Spinal cord (tissue), 10 donors: ENCODE data around the gene TMEM59. TPM values are rescaled to one million over a fixed set of nuclear protein-coding genes. Genes with fewer than 3 reads are reported as not detected.
"Not testable (repeated sequence)": the region's sequence is repeated elsewhere in the genome, so short reads cannot be mapped to it uniquely, and the experiment has no call there.

Source experiments
- DNase-seq, 6 donors: peaks; one replicate each; pipeline versions ENCODE4 v3.0.0 to v3.0.0-alpha.2; 2013 to 2015; ENCODE audit warnings: low spot score in 6 of 6, low read depth in 4 of 6
- H3K27ac ChIP-seq: one replicate; pipeline ENCODE4 v1.5.1; 2013; ENCODE audit warnings: low read depth, low read length, control low read depth
- H3K27me3 ChIP-seq: one replicate; pipeline ENCODE4 v1.6.1; 2013; ENCODE audit warnings: low read length; ENCODE audit not compliant: control insufficient read depth, insufficient read depth
- H3K36me3 ChIP-seq: one replicate; pipeline ENCODE4 v1.6.1; 2013; ENCODE audit warnings: low read length; ENCODE audit not compliant: control insufficient read depth, insufficient read depth
- H3K4me1 ChIP-seq: one replicate; pipeline ENCODE4 v1.6.1; 2013; ENCODE audit warnings: low read length; ENCODE audit not compliant: control insufficient read depth, insufficient read depth
- H3K4me3 ChIP-seq: one replicate; pipeline ENCODE4 v1.5.1; 2013; ENCODE audit warnings: low read depth, low read length, control low read depth
- H3K9me3 ChIP-seq: one replicate; pipeline ENCODE4 v1.6.1; 2013; ENCODE audit warnings: low read length; ENCODE audit not compliant: control insufficient read depth, insufficient read depth
- WGBS: methylation state at CpG from one replicate; pipeline ENCODE4 v1.1.5; 2013; ENCODE audit warnings: missing lambda C conversion rate; ENCODE audit not compliant: insufficient coverage; 5-methylcytosine and 5-hydroxymethylcytosine counted together
- polyA plus RNA-seq, 2 donors: library from polyadenylated mRNA; unstranded; fragments of 120-200 nt; gene quantifications; one replicate each; pipeline ENCODE4 v1.2.1, GENCODE V29; 2013; ENCODE audit not compliant: insufficient read length in 2 of 2
- total RNA-seq, 2 donors: library from RNA; depleted of rRNA in 1 of 2; stranded (reverse); fragments of 120-200 nt in 1 of 2; fragments of >200 nt in 1 of 2; gene quantifications; one replicate each; pipeline versions ENCODE4 v1.2.3 to v1.2.4, GENCODE V29; 2013 to 2014
- donor health status: healthy.

Gene TMEM59
- total and polyA plus RNA-seq, 4 donors = 242 to 455 (median 272) TPM

DNA sequence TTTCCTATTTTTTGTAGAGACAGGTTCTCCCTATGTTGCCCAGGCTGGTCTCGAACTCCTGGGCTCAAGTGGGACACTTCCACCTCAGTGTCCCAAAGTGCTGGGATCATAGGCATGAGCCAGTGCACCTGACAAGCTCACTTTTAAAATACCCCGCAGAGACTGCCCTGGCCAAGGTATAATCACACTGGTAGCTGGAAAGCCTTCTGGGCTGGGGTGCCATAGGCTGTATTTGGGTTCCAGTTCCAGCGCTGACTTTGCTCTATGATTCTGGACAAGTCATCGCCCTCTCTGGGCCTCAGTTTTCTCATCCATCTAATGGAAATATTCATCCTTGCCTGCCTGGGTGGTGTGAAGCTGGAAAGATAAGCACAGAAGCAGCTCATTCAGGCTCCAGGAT, 45.4 kb downstream of the TMEM59 start:
- WGBS = 100% methylated on average over 2 of the region's 4 CpGs
- DNase-seq = no peak
- H3K4me1 ChIP-seq = no peaks in the 10 kb centered on the region
- no peak overlapping the region for H3K27ac ChIP-seq
- no peaks in the 10 kb centered on the region for H3K9me3 ChIP-seq
- H3K36me3 ChIP-seq = no peaks in the 10 kb centered on the region
- H3K27me3 ChIP-seq = no peaks in the 10 kb centered on the region
- no peak overlapping the region for H3K4me3 ChIP-seq

DNA sequence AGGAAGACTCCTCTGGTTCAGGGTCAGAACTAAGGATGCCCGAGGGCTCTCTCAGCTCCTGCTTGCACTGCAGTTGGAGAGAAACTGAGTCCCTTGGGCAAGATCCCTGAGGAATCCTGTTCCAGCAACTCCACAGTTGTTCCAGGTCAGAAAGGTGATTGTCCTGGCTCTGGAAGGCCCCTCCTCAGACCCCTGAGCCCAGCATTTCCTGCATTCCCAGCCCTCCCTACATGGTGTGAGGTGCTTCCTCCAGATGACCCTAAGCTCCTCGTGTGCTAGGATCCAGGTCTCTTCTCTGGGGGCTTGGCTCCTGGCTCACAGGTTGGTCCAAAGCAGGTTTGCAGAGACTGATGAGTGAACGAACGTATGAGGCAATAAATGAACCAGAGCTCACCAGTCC, 46.5 kb downstream of the TMEM59 start:
- no peak overlapping the region for H3K4me3 ChIP-seq
- 66% methylated on average over 3 of the region's 4 CpGs for WGBS
- no peaks in the 10 kb centered on the region for H3K9me3 ChIP-seq
- no peaks in the 10 kb centered on the region for H3K4me1 ChIP-seq
- no peak for DNase-seq
- H3K36me3 ChIP-seq = no peaks in the 10 kb centered on the region
- no peaks in the 10 kb centered on the region for H3K27me3 ChIP-seq
- no peak overlapping the region for H3K27ac ChIP-seq

DNA sequence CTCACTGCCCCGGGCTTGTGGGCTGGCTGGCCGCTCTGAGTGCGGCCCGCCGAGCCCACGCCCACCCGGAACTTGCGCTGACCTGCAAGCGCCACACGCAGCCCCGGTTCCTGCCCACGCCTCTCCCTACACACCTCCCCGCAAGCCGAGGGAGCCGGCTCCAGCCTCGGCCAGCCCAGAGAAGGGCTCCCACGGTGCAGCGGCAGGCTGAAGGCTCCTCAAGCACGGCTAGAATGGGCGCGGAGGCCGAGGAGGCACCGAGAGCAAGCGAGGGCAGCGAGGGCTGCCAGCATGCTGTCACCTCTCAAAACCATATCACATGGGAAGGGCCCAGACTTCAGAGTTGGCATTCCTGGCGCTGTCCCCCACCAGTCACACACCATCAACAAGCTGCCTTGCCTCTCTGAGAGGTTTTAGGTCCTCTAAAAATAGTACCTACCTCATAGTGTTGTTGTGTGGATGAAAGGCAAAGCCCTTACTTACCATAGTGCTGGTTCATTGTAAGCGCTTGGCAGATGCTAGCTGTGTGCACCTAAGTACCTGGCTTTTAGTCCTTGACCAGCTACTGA, 48.4 kb downstream of the TMEM59 start:
- Histone ChIP-seq H3K4me3 (no peak overlapping the region), H3K27ac (no peak overlapping the region), H3K36me3 (no peaks in the 10 kb centered on the region), H3K27me3 (no peaks in the 10 kb centered on the region), H3K4me1 (no peaks in the 10 kb centered on the region), H3K9me3 (no peaks in the 10 kb centered on the region)
- 98% methylated on average over 25 of the region's 27 CpGs for WGBS
- DNase-seq = no peak

DNA sequence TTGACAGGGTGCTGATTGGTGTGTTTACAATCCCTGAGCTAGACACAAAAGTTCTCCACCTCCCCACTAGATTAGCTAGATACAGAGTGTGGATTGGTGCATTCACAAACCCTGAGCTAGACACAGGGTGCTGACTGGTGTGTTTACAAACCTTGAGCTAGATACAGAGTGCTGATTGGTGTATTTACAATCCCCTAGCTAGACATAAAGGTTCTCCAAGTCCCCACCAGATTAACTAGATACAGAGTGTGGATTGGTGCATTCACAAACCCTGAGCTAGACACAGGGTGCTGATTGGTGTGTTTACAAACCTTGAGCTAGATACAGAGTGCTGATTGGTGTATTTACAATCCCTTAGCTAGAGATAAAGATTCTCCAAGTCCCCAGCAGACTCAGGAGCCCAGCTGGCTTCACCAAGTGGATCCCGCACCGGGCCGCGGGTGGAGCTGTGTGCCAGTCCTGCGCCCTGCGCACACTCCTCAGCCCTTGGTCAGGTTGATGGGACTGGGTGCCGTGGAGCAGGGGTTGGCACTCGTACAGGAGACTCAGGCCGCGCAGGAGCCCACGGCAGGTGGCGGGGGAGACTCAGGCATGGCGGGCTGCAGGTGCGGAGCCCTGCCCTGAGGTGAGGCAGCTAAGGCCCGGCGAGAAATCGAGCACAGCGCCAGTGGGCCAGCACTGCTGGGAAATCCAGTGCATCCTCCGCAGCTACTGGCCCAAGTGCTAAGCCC, 49.1 kb downstream of the TMEM59 start:
- DNase-seq, H3K4me3 ChIP-seq, H3K4me1 ChIP-seq, H3K27ac ChIP-seq, H3K36me3 ChIP-seq, H3K9me3 ChIP-seq, H3K27me3 ChIP-seq: not testable (repeated sequence)
- WGBS = 98% methylated on average over 19 of the region's 19 CpGs

DNA sequence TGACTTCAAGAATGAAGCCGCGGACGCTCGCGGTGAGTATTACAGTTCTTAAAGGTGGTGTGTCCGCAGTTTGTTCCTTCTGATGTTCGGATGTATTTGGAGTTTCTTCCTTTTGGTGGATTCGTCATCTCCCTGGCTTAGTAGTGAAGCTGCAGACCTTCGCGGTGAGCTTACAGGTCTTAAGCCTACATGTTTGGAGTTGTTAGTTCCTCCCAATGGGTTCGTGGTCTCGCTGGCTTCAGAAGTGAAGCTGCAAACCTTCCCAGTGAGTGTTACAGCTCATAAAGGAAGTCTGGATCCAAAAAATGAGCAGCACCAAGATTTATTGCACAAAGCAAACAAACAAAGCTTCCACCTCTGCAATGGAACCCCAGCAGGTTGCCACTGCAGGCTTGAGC, 49.8 kb downstream of the TMEM59 start:
- Histone ChIP-seq H3K27ac (no peak overlapping the region), H3K9me3 (no peaks in the 10 kb centered on the region), H3K36me3 (no peaks in the 10 kb centered on the region), H3K4me3 (no peak overlapping the region), H3K27me3 (no peaks in the 10 kb centered on the region), H3K4me1 (no peaks in the 10 kb centered on the region)
- 97% methylated on average over 12 of the region's 12 CpGs for WGBS
- no peak for DNase-seq

DNA sequence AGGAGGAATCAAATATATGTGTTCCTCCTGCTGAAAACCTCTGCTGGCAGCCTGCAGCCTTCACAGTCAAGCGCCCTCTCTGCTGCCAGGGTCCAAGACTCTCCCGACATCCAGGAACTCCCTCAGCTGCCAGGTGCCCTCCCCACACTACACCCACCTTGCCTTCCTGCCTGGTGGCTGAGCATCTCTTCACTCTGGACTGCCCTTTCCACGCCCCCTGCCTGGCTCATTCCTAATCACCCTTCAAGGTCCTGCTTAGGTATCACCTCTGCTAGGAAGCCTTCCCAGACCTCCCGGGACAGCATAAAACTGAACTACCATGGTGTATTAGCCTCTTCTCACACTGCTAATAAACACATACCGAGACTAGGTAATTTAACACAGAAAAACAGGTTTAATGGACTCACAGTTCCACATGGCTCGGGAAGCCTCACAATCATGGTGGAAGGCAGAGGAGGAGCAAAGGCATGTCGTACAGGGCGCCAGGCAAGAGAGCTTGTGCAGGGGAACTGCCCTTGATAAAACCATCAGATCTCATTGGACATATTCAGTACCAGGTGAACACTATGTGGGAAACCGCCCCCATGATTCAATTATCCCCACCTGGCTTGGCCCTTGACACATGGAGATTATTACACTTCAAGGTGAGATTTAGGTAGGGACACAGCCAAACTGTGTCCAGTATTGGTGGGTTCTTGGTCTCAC, 50.3 kb downstream of the TMEM59 start:
- DNase-seq = no peak
- Histone ChIP-seq H3K27me3 (no peaks in the 10 kb centered on the region), H3K27ac (no peak overlapping the region), H3K36me3 (no peaks in the 10 kb centered on the region), H3K9me3 (no peaks in the 10 kb centered on the region), H3K4me3 (no peak overlapping the region), H3K4me1 (no peaks in the 10 kb centered on the region)
- 89% methylated on average over 4 of the region's 9 CpGs for WGBS

DNA sequence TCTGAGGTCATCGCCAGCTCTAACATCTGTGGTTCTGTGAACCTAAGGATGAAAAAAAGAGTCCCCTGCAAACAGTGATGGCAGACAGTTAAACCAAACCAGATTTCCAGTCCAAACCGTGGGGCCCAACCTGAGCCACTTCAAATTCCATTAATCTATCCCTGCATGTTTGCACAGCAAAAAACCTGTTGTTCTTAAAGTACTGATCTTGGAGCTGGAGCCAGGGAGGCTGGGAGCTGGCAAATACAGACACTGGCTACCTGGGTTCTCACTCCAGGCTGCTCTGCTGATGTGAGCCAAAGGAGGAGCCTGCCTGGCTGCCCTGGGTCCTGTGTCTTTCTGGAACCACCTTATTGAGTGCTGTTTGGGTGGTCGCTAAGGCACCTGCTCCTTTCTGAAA, 51.4 kb downstream of the TMEM59 start:
- no peak for DNase-seq
- 55% methylated on average over 2 of the region's 3 CpGs for WGBS
- Histone ChIP-seq H3K9me3 (no peaks in the 10 kb centered on the region), H3K4me3 (no peak overlapping the region), H3K27me3 (no peaks in the 10 kb centered on the region), H3K4me1 (no peaks in the 10 kb centered on the region), H3K36me3 (no peaks in the 10 kb centered on the region), H3K27ac (no peak overlapping the region)

DNA sequence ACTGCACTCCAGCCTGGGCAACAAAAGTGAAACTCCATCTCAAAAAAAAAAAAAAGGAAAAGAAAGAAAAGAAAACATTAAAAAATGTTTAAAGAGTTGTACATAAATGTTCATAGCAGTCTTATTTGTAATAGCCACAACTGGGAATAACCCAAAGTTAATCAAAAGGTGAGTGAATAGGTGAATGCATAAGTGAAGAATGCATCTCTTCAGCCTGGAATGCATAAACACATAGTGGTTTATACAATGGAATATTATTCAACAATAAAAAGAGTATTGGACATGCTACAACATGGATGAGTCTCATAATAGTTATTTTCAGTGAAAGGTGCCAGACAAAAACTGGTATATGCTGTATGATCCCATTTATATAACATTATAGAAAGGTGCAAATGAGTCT, 53.1 kb downstream of the TMEM59 start:
- no peaks in the 10 kb centered on the region for H3K9me3 ChIP-seq
- no peaks in the 10 kb centered on the region for H3K36me3 ChIP-seq
- H3K4me3 ChIP-seq = no peak overlapping the region
- H3K27me3 ChIP-seq = no peaks in the 10 kb centered on the region
- no peak for DNase-seq
- no peaks in the 10 kb centered on the region for H3K4me1 ChIP-seq
- H3K27ac ChIP-seq = no peak overlapping the region

DNA sequence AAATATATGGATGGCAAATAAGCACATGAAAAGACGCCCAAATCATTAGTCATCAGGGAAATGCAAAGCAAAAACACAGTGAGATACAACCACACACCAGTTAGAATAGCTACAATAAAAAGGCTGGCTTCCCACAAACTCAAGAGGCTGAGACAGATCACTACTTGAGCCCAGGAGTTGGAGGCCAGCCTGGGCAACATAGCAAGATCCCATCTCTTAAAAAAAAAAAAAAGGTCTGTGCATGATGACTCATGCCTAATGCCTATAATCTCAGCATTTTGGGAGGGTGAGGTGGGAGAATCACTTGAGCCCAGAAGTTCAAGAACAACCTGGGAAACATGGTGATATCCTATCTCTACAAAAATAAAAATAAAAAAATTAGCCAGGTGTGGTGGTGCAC, 54.8 kb downstream of the TMEM59 start:
- Histone ChIP-seq H3K4me1 (no peaks in the 10 kb centered on the region), H3K4me3 (no peak overlapping the region), H3K9me3 (no peaks in the 10 kb centered on the region), H3K27me3 (no peaks in the 10 kb centered on the region), H3K27ac (no peak overlapping the region), H3K36me3 (no peaks in the 10 kb centered on the region)
- no CpG with 5 or more reads among the region's 1 CpG for WGBS
- no peak for DNase-seq

DNA sequence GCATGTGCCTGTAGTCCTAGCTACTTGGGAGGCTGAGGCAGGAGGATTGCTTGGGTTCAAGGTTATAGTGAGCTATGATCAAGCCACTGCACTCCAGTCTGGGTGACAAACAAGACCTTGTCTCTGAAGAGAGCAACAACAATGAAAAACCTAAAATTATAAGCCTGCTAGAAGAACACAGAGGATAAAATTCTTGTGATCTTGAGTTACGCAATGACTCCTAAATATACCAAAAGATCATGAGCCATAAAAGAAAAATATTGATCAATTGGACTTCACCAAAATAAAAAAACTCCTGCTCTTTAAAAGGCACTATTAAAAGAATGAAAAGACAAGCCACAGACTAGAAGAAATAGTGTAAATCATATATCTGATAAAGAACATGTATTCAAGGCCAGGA, 57.3 kb downstream of the TMEM59 start:
- Histone ChIP-seq H3K4me1 (no peaks in the 10 kb centered on the region), H3K9me3 (peaks cover 1% of the 10 kb centered on the region), H3K4me3 (no peak overlapping the region), H3K27ac (no peak overlapping the region), H3K27me3 (no peaks in the 10 kb centered on the region), H3K36me3 (no peaks in the 10 kb centered on the region)
- no CpG with 5 or more reads among the region's 1 CpG for WGBS
- DNase-seq = no peak
